ENCODE data around the gene CPLX3. TPM values are rescaled to one million over a fixed set of nuclear protein-coding genes. Genes with fewer than 3 reads are reported as not detected.

The CPLX3 gene
- total RNA-seq, 2 experiments from 2014 or later, result 0.18 TPM; not detected in 1

GRCh38 chr15:74856537-74856936, 30.1 kb downstream of the CPLX3 start:
- Mint-ChIP-seq H3K27ac (no peak overlapping the region), H3K9me3 (no peaks in the 10 kb centered on the region), H3K4me3 (no peak overlapping the region), H3K4me1 (peaks cover 40% of the 10 kb centered on the region), H3K36me3 (ENCODE audit: low read depth) (peaks cover 29% of the 10 kb centered on the region), H3K27me3 (no peaks in the 10 kb centered on the region)
- POLR2A ChIA-PET, result interaction anchor here (0.6 to 6.9 kb wide), 8 partner anchors 11 to 68 kb away, joined by 3 to 52 read pairs (median 3); partner anchors contain the start of genes MPI and SCAMP2
- no peak for DNase-seq
- CTCF ChIA-PET, result interaction anchor here (0.6 to 5.8 kb wide), 7 partner anchors 9 to 224 kb away, joined by 3 to 37 read pairs (median 3); no protein-coding TSS in a partner anchor

- H3K27me3 Mint-ChIP-seq, result no peaks in the 10 kb centered on the region
- H3K4me1 Mint-ChIP-seq, result peaks cover 40% of the 10 kb centered on the region
- no peak overlapping the region for H3K4me3 Mint-ChIP-seq
- peaks cover 26% of the 10 kb centered on the region for H3K36me3 Mint-ChIP-seq (ENCODE audit: low read depth)
- H3K27ac Mint-ChIP-seq, result peak overlapping the region; percentile 85
- DNase-seq, result no peak
- CTCF ChIA-PET, result interaction anchor here (0.6 to 5.8 kb wide), 7 partner anchors 13 to 225 kb away, joined by 3 to 37 read pairs (median 3); no protein-coding TSS in a partner anchor
- POLR2A ChIA-PET, result interaction anchor here (0.6 to 6.9 kb wide), 8 partner anchors 8 to 69 kb away, joined by 3 to 52 read pairs (median 3); partner anchors contain the start of gene SCAMP2
- H3K9me3 Mint-ChIP-seq, result no peaks in the 10 kb centered on the region
Measured at GRCh38 chr15:74857082-74857655, 30.7 kb downstream of the CPLX3 start.

GRCh38 chr15:74857671-74858368, 31.4 kb downstream of the CPLX3 start:
- peaks cover 21% of the 10 kb centered on the region for H3K36me3 Mint-ChIP-seq (ENCODE audit: low read depth)
- DNase-seq, result no peak

GRCh38 chr15:74858369-74858740, 31.9 kb downstream of the CPLX3 start:
- peak overlapping the region; percentile 85 for H3K27ac Mint-ChIP-seq
- POLR2A ChIA-PET, result interaction anchor here (0.9 to 6.9 kb wide), 7 partner anchors 9 to 49 kb away, joined by 3 to 52 read pairs (median 4); partner anchors contain the start of genes FAM219B and SCAMP2
- no peak for DNase-seq
- H3K9me3 Mint-ChIP-seq, result no peaks in the 10 kb centered on the region
- no peak overlapping the region for H3K4me3 Mint-ChIP-seq
- H3K27me3 Mint-ChIP-seq, result no peaks in the 10 kb centered on the region
- CTCF ChIA-PET, result interaction anchor here (0.9 to 5.8 kb wide), 9 partner anchors 12 to 226 kb away, joined by 3 to 37 read pairs (median 5); partner anchors contain the start of gene ULK3
- H3K4me1 Mint-ChIP-seq, result peaks cover 46% of the 10 kb centered on the region
- peaks cover 15% of the 10 kb centered on the region for H3K36me3 Mint-ChIP-seq (ENCODE audit: low read depth)

More at GRCh38 chr15:74857671-74858368, 31.4 kb downstream of the CPLX3 start:
- peak overlapping the region; percentile 85 for H3K27ac Mint-ChIP-seq
- ChIA-PET CTCF (interaction anchor here (0.6 to 5.8 kb wide), 10 partner anchors 12 to 225 kb away, joined by 3 to 37 read pairs (median 5); partner anchors contain the start of gene ULK3), POLR2A (interaction anchor here (0.9 to 6.9 kb wide), 6 partner anchors 9 to 50 kb away, joined by 3 to 52 read pairs (median 4); partner anchors contain the start of gene SCAMP2)
- H3K4me1 Mint-ChIP-seq, result peaks cover 42% of the 10 kb centered on the region
- H3K27me3 Mint-ChIP-seq, result no peaks in the 10 kb centered on the region
- no peaks in the 10 kb centered on the region for H3K9me3 Mint-ChIP-seq
- no peak overlapping the region for H3K4me3 Mint-ChIP-seq

- no peaks in the 10 kb centered on the region for H3K9me3 Mint-ChIP-seq
- peaks cover 69% of the 10 kb centered on the region for H3K4me1 Mint-ChIP-seq
- ChIA-PET CTCF (no interaction called here), POLR2A (interaction anchor here (0.9 to 2.0 kb wide), 3 partner anchors 10 to 34 kb away, joined by 3 to 6 read pairs (median 3); partner anchors contain the start of gene SCAMP2)
- H3K27me3 Mint-ChIP-seq, result no peaks in the 10 kb centered on the region
- peak overlapping the region; percentile 76 for H3K27ac Mint-ChIP-seq
- no peak for DNase-seq
- no peak overlapping the region for H3K4me3 Mint-ChIP-seq
- H3K36me3 Mint-ChIP-seq (ENCODE audit: low read depth), result peaks cover 46% of the 10 kb centered on the region
Measured at GRCh38 chr15:74863239-74864056, 37.0 kb downstream of the CPLX3 start.

GRCh38 chr15:74864296-74864695, 37.9 kb downstream of the CPLX3 start:
- ChIA-PET CTCF (interaction anchor here (1.1 kb wide), 1 partner anchor 37 kb away, joined by 4 read pairs; no protein-coding TSS in a partner anchor), POLR2A (interaction anchor here (0.8 to 2.0 kb wide), 5 partner anchors 9 to 56 kb away, joined by 3 to 6 read pairs (median 3); partner anchors contain the start of genes FAM219B and SCAMP2)
- no peak overlapping the region for H3K4me3 Mint-ChIP-seq
- H3K4me1 Mint-ChIP-seq, result peaks cover 69% of the 10 kb centered on the region
- H3K27me3 Mint-ChIP-seq, result no peaks in the 10 kb centered on the region
- no peaks in the 10 kb centered on the region for H3K9me3 Mint-ChIP-seq
- peak overlapping the region; percentile 64 for H3K27ac Mint-ChIP-seq
- peaks cover 45% of the 10 kb centered on the region for H3K36me3 Mint-ChIP-seq (ENCODE audit: low read depth)
- no peak for DNase-seq

- Mint-ChIP-seq H3K27me3 (no peaks in the 10 kb centered on the region), H3K4me3 (no peak overlapping the region), H3K4me1 (peaks cover 74% of the 10 kb centered on the region), H3K36me3 (ENCODE audit: low read depth) (peaks cover 51% of the 10 kb centered on the region), H3K27ac (peak overlapping the region; percentile 69), H3K9me3 (no peaks in the 10 kb centered on the region)
- CTCF ChIA-PET, result interaction anchor here (0.6 to 1.2 kb wide), 3 partner anchors 9 to 97 kb away, joined by 3 to 4 read pairs (median 3); no protein-coding TSS in a partner anchor
- DNase-seq, result no peak
- POLR2A ChIA-PET, result interaction anchor here (1.4 to 2.0 kb wide), 2 partner anchors 8 to 41 kb away, joined by 4 to 6 read pairs; partner anchors contain the start of genes FAM219B and SCAMP2
Measured at GRCh38 chr15:74865316-74865715, 38.9 kb downstream of the CPLX3 start.

- Mint-ChIP-seq H3K4me3 (no peak overlapping the region), H3K27me3 (no peaks in the 10 kb centered on the region), H3K27ac (peak overlapping the region; percentile 63), H3K36me3 (ENCODE audit: low read depth) (peaks cover 57% of the 10 kb centered on the region), H3K4me1 (peaks cover 82% of the 10 kb centered on the region), H3K9me3 (no peaks in the 10 kb centered on the region)
- ChIA-PET POLR2A (interaction anchor here (2.9 to 5.7 kb wide), 3 partner anchors 8 to 26 kb away, joined by 19 to 110 read pairs (median 66); partner anchors contain the start of genes MPI and ULK3), CTCF (interaction anchor here (0.6 to 1.2 kb wide), 2 partner anchors 35 to 36 kb away, joined by 4 to 7 read pairs; no protein-coding TSS in a partner anchor)
- DNase-seq, result no peak
Measured at GRCh38 chr15:74866090-74866489, 39.7 kb downstream of the CPLX3 start.

GRCh38 chr15:74867466-74868038, 41.1 kb downstream of the CPLX3 start:
- DNase-seq, result no peak
- Mint-ChIP-seq H3K9me3 (no peaks in the 10 kb centered on the region), H3K27ac (peak overlapping the region; percentile 97), H3K4me1 (peaks cover 88% of the 10 kb centered on the region), H3K4me3 (peak overlapping the region; percentile 50), H3K36me3 (ENCODE audit: low read depth) (peaks cover 63% of the 10 kb centered on the region), H3K27me3 (no peaks in the 10 kb centered on the region)
- POLR2A ChIA-PET, result interaction anchor here (0.7 to 8.6 kb wide), 10 partner anchors 9 to 96 kb away, joined by 3 to 121 read pairs (median 12); partner anchors contain the start of genes COX5A, FAM219B, MPI and ULK3
- CTCF ChIA-PET, result interaction anchor here (0.6 to 8.7 kb wide), 7 partner anchors 16 to 125 kb away, joined by 3 to 111 read pairs (median 4); no protein-coding TSS in a partner anchor

- POLR2A ChIA-PET, result interaction anchor here (0.7 to 8.6 kb wide), 10 partner anchors 10 to 97 kb away, joined by 3 to 121 read pairs (median 12); partner anchors contain the start of genes COX5A, FAM219B, MPI and ULK3
Measured at GRCh38 chr15:74868059-74868458, 41.6 kb downstream of the CPLX3 start.

GRCh38 chr15:74869372-74869725, 42.9 kb downstream of the CPLX3 start:
- Mint-ChIP-seq H3K27me3 (no peaks in the 10 kb centered on the region), H3K27ac (peak overlapping the region; percentile 97), H3K36me3 (ENCODE audit: low read depth) (peaks cover 60% of the 10 kb centered on the region), H3K4me1 (peaks cover 85% of the 10 kb centered on the region), H3K4me3 (peak overlapping the region; percentile 92), H3K9me3 (no peaks in the 10 kb centered on the region)
- no peak for DNase-seq
- CTCF ChIA-PET, result interaction anchor here (0.6 to 8.7 kb wide), 19 partner anchors 9 to 238 kb away, joined by 3 to 111 read pairs (median 4); partner anchors contain the start of genes FAM219B and ULK3
- POLR2A ChIA-PET, result interaction anchor here (0.7 to 8.6 kb wide), 28 partner anchors 8 to 585 kb away, joined by 3 to 121 read pairs (median 6); partner anchors contain the start of genes ARID3B, C15orf39, COX5A and FAM219B

More at GRCh38 chr15:74868059-74868458, 41.6 kb downstream of the CPLX3 start:
- peak overlapping the region; percentile 50 for H3K4me3 Mint-ChIP-seq
- H3K36me3 Mint-ChIP-seq (ENCODE audit: low read depth), result peaks cover 67% of the 10 kb centered on the region
- H3K27ac Mint-ChIP-seq, result peak overlapping the region; percentile 97
- no peaks in the 10 kb centered on the region for H3K27me3 Mint-ChIP-seq
- peak; percentile 34 for DNase-seq
- H3K4me1 Mint-ChIP-seq, result peaks cover 88% of the 10 kb centered on the region
- H3K9me3 Mint-ChIP-seq, result no peaks in the 10 kb centered on the region
- CTCF ChIA-PET, result interaction anchor here (0.6 to 8.7 kb wide), 4 partner anchors 26 to 125 kb away, joined by 3 to 111 read pairs (median 14); no protein-coding TSS in a partner anchor

All from activated CD4-positive, alpha-beta memory T cell treated with anti-CD3 and anti-CD28 coated beads, Interleukin-2, amount 10 ng/mL, durations not matched to agents 7 days and 5 days (primary cell).